ENCODE results near the gene GPER1.
"Not testable (repeated sequence)": the region's sequence is repeated elsewhere in the genome, so short reads cannot be mapped to it uniquely, and the experiment has no call there.

Gene GPER1

GRCh38 chr7:1087952-1088920 lies at the start of gene GPER1:
TSS of gene GPER1 (plus strand) at chr7:1088113. CDS start at chr7:1091729, 3,616 bp downstream.
- peak; percentile 33 for DNase-seq

DNA sequence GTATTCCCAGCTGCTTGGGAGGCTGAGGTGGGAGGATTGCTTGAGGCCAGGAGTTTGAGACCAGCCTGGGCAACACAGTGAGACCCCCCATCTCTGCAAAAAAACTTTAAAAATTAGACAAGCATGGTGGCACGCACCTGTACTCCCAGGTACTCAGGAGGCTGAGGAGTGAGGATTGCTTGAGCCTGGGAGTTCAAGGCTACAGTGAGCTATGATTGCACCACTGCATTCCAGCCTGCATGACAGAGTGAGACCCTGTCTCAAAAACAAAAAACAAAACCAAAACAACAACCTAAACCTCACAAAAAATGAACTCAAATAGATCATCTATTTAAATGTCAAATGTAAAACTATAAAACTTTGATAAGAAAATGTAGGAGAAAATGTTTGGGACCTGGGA lies 47.7 kb upstream of the GPER1 start:
- DNase-seq, result not testable (repeated sequence)

GRCh38 chr7:1040790-1041189 lies 47.1 kb upstream of the GPER1 start:
- peak; percentile 39 for DNase-seq

DNA sequence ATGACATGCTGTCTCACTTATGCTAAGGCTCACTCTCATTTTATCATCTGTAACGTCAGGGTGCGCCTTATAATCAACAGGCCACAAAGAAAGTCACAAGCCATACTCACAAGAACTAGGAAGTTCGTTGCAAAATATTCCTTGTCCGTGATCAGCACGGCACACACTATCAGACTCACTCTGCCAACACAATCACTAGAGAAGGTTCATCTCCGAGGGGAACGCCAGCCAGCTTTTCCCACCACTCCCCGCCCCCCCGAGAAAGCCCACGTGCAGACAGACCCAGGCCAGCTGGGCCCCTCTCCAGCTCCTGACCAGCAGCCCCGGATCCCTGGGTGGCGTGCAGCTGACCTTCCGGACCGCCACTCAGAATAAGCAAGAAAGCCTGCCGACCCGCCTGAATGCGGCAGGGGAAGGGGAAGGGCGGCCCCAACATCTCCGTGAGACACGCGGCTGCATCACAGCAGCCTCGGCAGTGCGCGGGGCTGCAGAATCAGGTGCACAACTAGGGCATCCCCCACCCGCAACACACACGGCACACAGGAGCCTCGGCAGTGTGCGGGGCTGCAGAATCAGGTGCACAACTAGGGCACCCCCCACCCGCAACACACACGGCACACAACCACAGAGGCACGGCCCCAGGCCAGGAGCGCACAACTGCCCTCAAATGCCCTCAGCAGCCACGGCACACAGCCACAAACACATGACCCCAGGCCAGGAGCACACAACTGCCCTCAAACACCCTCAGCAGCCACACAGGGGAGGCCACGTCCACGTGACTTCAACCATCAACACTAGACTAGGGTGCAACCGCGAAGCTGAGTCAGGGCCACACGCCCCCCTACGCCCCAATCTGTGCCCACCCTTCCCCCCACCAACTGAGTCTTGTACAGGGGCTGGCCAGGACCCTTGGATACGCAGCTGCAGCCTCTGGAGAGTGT lies 46.1 kb upstream of the GPER1 start:
- DNase-seq, result no peak

GRCh38 chr7:1042492-1042833 lies 45.5 kb upstream of the GPER1 start:
- DNase-seq, result no peak

DNA sequence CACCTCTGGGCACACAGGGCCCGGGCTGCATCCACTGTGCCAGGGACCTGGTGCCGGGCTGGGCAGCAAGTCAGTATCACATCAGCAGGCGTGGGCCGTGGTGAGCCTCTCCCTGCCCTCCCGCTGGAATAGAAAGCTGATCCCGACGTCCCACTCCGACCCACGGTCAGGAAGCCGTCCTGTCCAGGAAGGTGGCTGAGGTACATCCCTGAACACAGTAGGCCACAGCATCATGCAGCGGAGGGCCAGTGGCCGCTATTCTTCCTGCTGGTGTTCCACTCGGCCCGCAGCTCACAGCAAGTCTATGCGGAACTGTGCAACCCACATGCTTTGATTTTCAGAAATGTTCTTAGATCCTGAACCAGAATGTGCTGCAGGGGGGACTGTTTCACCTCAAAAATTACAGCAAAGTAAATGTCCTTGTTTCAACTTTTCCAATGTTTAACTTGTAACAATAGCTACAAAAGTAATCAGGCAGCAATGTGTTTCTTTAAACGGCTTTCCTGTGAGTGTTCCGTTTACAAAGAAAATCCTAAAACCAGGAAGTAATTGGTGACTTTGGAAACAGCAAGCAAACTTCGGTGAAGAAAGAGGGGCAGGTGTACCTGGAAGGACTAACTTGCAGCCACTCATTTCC lies 44.2 kb upstream of the GPER1 start:
- DNase-seq, result no peak

DNA sequence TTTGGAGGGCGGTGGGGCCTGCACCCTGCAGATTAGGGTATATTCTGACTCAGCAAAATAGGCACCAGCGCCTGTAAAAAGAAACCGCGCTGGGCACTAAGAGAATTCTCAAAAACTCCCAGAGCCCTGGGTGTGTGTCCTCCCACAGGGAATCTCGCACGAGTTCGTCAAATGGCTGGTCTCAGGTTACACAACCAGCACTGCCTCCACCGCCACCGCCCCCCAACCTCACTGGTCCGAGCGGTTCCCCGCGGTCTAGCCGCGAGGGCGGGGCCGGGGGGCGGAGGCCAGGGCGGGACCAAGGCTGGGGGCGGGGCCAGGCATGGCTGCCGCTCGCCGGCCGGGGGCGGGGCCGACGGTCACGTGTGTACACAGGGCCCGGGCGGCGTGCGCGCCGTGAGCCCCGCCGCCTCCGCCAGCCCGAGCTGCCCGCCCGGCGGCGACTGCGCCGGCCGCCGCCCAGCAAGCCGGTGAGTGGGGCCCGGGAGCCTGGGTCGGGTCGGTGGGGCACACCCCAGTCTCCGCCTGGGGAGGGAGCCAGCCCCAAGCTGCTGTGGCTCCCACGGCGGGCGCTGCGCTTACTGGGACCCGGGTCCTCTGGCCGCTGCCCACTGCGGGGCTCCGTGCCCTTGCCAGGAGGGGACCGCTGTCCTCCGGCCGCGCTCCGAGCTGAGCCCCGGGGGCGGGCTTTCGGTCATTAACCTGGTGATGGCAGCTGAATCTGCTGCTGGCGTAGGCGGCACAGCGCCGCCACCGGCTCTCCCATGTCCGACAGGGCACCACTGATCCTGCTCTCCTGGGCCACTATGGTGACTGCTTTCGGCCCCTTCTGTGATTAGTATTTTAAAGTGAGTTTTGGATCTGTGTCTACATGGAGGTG lies 43.5 kb upstream of the GPER1 start, which contains the start of gene GPR146:
Gene GPR146 (plus strand): TSS at position 358 of the 880 bp plus-strand sequence. CDS start 12,970 bp downstream, outside the sequence.
- peak; percentile 82 for DNase-seq

GRCh38 chr7:1045069-1046063 lies 42.5 kb upstream of the GPER1 start:
- DNase-seq, result no peak

DNA sequence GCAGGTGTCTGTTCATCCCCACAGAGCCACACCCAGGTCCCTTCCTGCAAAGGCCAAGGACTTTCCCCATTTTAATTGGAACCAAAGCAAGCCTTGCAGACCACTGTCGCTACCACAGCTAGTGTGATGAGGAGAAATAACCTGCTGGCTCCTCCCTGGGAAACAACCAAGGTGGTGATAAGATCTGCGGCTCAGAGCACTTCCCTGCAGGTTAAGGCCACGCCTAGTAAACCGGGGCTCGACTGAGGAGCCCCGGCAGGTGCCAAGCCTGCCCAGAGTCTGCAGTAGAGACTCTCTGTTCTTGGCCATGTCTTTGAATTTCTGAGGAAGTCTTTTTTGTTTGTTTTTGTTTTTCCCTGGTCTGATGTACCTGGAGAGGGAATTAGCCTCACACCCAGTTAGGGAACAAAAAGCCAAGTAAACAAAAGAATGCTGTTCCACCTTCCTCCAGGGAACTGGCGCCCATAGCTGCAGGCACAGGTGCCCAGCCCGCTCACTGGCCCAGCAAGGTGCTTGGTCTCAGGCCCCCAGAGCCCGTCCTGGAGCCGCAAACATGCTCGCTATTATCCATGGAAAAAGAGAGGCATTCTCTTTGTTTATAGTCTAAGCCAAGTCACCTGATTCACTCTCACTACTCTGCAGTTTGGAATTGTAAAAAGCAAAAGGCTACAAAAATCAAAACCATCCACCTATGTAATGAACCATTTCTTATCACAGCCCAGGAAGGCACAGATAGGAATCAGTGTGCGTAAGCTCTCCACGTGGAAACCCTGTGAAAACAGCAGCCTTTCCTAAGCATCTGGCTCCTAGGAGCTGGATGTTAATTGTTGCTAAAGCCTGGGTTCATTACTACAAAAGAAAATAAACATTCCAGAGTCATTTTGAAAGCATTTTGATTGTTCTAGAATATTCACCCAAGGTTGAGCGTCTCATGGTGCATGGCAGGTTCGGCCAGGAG lies 40.9 kb upstream of the GPER1 start:
- DNase-seq, result no peak

DNA sequence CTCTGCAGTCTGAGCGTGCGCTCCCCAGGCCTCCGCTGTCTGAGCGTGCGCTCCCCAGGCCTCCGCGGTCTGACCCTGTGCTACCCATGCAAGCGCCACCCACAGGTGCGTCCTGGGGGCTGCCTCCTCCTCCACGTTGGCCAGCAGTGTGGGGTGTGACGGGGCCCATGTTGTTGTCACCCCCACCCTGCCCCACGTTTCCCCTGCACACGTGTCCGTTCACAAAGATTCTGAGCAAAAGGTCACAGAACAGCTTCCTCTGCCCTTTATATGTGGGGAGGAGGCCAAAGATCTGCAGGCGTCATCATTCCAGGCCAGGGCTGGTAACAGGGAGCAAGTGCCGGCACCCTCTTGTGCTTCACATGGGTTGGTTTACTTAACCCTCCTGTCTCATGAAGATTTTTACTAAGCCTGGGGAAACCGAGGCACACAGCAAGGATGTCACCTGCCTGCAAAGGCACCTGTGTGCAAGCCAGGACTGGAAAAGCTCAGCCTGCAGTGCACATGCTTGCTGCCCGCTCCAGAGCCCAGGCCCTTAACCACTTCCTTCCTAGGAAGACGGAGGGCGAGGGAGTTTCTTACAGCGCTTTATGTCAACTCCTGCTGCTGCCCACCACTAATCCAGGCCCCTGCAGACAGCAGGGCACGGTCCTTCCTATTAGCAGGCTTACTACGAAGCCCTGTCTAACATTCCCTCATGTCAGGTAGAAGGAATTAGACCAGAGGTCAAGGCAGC lies 38.7 kb upstream of the GPER1 start:
- no peak for DNase-seq

- no peak for DNase-seq
Observed at GRCh38 chr7:1049801-1050200, 38.1 kb upstream of the GPER1 start.

DNA sequence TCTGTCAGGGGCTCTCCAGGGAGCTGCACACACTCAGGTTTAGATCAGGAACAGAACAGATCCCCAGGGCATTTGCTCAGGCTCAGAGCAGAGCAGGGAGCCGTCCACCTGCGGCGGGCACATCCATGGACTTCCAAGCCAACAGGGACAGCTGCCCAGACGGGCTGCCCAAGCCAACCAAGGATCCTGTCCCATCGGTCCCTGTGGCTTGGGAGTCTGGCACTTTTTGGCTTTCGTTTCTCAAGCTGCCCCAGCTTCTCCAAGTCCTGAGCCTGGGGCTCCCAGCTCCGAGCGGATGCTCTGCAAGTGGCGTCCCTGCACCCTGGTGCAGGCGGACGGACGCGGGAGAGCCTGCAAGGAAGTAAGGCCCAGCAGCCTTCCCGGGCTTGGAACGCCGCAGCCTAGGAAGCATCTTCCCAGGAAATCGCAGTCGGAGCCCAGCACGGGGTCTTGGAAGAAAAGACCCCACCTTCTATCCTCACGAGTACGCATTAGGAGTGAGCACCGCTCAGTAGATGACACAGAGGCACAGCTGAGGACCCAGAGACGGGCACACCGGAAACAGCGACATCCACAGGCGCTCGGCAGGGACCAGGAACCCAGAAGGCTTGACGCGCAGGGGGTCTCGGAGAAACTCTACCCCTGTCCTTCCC lies 37.5 kb upstream of the GPER1 start:
- no peak for DNase-seq

DNA sequence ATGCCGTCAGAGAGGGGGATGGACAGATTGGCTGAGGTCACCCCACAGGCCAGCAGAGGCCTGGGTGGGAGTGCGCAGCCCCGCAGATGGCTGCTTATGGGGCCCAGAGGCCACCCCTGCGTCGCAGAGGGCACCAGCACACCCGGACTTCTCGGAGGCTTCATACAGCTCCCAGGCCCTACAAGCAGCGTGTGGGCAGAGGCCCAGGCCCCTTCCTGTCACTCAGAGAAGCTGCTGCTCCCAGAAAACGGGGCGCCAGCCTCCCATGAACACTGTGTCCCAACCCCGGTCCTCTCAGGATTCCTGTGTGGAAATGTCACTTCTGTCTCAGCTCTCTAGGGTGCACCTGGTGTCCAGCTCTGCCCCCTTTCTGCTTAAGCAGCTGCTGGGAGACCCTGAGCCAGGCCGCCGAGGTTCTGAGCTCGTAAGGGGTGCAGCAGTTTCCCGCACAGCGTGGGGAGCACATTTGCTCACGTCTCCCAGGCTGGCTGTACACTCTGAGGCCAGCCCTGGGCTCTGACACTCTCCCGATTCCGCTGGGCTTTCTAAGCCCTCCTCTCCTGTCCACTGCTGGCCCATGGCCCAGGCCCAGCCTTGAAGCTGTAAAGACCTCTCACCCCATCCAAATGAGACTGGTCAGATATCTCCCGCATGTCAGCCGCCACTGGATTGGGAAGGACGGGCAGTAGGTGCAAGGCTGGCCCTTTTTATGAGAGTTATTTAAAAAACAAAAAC lies 36.8 kb upstream of the GPER1 start:
- no peak for DNase-seq

DNA sequence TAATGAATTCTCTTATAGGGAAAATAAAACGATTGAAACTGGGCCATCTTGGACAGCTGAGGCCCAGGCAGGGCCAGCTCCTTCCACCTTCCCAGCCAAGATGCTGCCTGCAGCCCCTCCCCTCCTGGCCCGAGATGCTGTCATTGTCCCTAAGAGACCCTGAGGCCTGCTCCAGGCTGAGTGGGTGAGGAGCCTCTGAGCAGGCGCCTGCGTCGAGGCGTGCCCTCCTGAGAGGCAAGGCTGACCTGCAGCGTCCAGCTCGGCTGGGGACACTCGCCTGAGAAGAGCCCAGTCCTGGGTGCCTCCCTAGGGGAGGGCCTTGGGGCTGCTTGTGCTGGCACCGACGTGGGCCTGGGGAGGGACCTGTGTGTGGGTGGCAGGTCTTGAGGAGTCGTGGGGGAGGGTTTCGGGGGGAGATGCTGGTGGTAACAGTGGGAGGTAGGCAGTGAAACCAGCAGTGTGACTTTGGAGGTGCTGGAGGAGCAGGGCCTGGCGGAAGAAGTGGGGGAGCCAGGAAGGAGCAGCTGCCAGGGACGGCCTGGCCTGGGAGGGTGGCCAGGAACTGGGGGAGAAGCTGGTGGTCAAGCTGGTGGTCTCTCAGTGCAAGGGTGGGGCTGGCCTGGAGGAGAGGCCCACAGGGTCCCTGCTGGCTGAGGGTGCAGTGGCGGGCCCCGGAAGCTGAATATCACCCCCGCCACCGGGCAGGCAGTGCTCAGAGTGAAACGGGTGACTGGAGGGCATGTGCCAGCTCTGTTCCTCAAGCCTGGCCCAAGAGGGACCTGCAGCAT lies 35.7 kb upstream of the GPER1 start:
- no peak for DNase-seq

DNA sequence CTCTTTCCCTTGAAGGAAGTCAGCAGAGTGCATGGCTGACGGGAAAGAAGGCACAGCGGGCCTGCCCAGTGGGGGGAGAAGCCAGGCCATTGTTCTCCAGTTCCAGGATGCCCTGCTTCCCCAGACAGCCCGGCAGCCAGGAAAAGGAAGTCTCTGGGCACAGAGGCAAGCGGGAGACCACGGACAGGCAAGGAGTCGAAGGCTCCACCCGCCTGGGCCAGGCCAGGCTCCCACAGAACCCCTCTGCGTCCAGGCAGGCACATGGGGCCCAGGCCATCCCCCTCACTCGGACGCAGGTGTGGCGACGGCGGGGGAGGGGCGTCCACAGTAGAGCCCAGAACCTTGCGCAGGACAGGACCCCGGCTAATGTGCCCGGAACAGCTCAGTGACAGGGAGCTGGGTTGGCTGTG lies 34.9 kb upstream of the GPER1 start:
- no peak for DNase-seq

DNA sequence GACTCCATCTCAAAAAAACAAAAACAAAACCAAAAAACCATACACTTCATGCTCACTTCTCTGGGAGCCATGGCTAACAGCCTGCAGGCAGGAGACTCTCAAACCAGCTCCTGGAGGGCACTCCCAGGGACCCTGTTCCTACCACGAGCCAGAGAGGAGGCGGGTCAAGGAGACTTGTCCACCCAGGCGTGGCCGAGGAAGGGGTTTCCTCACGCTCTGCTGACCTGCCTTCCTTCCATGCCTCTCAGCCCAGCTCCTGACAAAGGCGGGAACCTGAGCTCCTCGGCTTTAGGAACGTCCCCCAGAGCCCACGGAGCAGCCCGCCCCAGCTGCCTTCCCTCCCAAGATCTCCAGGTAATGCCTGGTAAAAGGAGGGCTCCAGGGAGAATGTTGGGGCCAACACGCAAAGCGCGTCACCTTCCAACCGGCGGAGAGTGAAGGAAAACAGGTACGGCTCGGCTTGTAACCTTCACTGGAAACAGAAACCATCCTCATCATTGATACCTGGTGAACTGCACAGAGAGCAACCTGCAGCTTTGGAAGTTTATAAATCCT lies 34.0 kb upstream of the GPER1 start:
- DNase-seq, result no peak
